PC-3 (cell line): ENCODE results near the gene PLPPR5.

ENCODE experiments used
- CTCF ChIP-seq: fragments of 300-600 bp; sonication (generic); conservative IDR thresholded peaks from 2 replicates; pipeline ENCODE4 v1.5.1; 2017; ENCODE audit warnings: antibody characterized with exemption, low read depth, mild to moderate bottlenecking, low read length
- EZH2 ChIP-seq: fragments of 300-600 bp; sonication (generic); IDR thresholded peaks from one replicate; pipeline ENCODE4 v1.6.1; 2017; ENCODE audit warnings: antibody characterized with exemption, mild to moderate bottlenecking, low read length; ENCODE audit not compliant: unreplicated experiment
- EZH2phosphoT487 ChIP-seq: fragments of 300-600 bp; sonication (generic); IDR thresholded peaks from 2 replicates; pipeline ENCODE4 v1.6.1; 2018; ENCODE audit warnings: mild to moderate bottlenecking, antibody characterized with exemption, low read length, borderline replicate concordance

- TF ChIP-seq EZH2 = no peak
- TF ChIP-seq CTCF = no peak
- TF ChIP-seq EZH2phosphoT487 = no peak
Observed at GRCh38 chr1:98949166-98949565, 55.5 kb downstream of the PLPPR5 start.
